Iris pigment epithelial cell (primary cell): Measurements from ENCODE around the gene SBF2.
A peak's percentile ranks its signal among the peaks of the same experiment; 100 is the strongest.
"Not testable (repeated sequence)": the region's sequence is repeated elsewhere in the genome, so short reads cannot be mapped to it uniquely, and the experiment has no call there.

Experiments used
- DNase-seq: peaks from one replicate; pipeline ENCODE4 v3.0.0-alpha.2; 2011; ENCODE audit warnings: low read depth

The SBF2 gene

GRCh38 chr11:9952511-9953196 lies 341.4 kb downstream of the SBF2 start:
- DNase-seq: no peak

- DNase-seq: peak; percentile 33
Measured at GRCh38 chr11:9951807-9952206, 342.2 kb downstream of the SBF2 start.

GRCh38 chr11:9950462-9950861 lies 343.6 kb downstream of the SBF2 start:
- DNase-seq: no peak

- DNase-seq: no peak
Measured at GRCh38 chr11:9947231-9947864, 346.7 kb downstream of the SBF2 start.

- not testable (repeated sequence) for DNase-seq
Measured at GRCh38 chr11:9945680-9946079, 348.3 kb downstream of the SBF2 start.

- peak; percentile 98 for DNase-seq
Measured at GRCh38 chr11:9943386-9944110, 350.5 kb downstream of the SBF2 start.

- no peak for DNase-seq
Measured at GRCh38 chr11:9941991-9942390, 352.0 kb downstream of the SBF2 start.

- DNase-seq: not testable (repeated sequence)
Measured at GRCh38 chr11:9939150-9939549, 354.9 kb downstream of the SBF2 start.

GRCh38 chr11:9936754-9937153 lies 357.3 kb downstream of the SBF2 start:
- DNase-seq: no peak

GRCh38 chr11:9932843-9933242 lies 361.2 kb downstream of the SBF2 start:
- DNase-seq: not testable (repeated sequence)

- DNase-seq: not testable (repeated sequence)
Measured at GRCh38 chr11:9930562-9931331, 363.3 kb downstream of the SBF2 start.

- DNase-seq: no peak
Measured at GRCh38 chr11:9927670-9928069, 366.3 kb downstream of the SBF2 start.

- no peak for DNase-seq
Measured at GRCh38 chr11:9923280-9923679, 370.7 kb downstream of the SBF2 start.

GRCh38 chr11:9922806-9923205 lies 371.2 kb downstream of the SBF2 start:
- no peak for DNase-seq

- DNase-seq: no peak
Measured at GRCh38 chr11:9916480-9916879, 377.5 kb downstream of the SBF2 start.

GRCh38 chr11:9914064-9914463 lies 380.0 kb downstream of the SBF2 start:
- peak; percentile 44 for DNase-seq

GRCh38 chr11:9905960-9906791 lies 387.8 kb downstream of the SBF2 start:
- DNase-seq: peak; percentile 95

- DNase-seq: no peak
Measured at GRCh38 chr11:9905501-9905951, 388.5 kb downstream of the SBF2 start.

GRCh38 chr11:9903579-9903978 lies 390.4 kb downstream of the SBF2 start:
- DNase-seq: no peak

GRCh38 chr11:9901943-9902342 lies 392.1 kb downstream of the SBF2 start:
- DNase-seq: peak; percentile 17

- peak; percentile 93 for DNase-seq
Measured at GRCh38 chr11:9900253-9900652, 393.8 kb downstream of the SBF2 start.
